Stimulated activated CD4-positive, alpha-beta T cell treated with anti-CD3 and anti-CD28 coated beads, Interleukin-15, amount 100 ng/mL, for 48 hours (primary cell): ENCODE results near the gene CEACAM21.

Experiments used
- DNase-seq, 2 donors: peaks; one replicate each; pipeline ENCODE4 v3.0.0-alpha.2; 2020; ENCODE audit warnings: low read depth in 2 of 2

Gene CEACAM21

DNA sequence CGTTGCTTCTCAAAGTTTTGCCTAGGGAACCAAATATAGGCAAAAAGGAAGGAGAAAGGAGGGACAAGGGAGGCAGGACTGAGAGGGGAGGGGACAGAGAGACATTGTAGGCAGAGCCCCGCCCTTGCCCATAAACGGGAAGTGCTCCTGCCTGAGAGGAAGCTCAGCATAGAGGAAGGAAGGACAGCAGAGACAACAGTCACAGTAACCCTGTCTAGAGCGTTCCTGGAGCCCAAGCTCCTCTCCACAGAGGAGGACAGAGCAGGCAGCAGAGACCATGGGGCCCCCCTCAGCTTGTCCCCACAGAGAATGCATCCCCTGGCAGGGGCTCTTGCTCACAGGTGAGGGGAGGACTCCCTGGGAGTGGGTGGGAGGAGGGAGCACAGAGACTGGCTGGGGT is at the start of gene CEACAM21:
CEACAM21 (plus strand) TSS at position 169 of the 400 bp plus-strand sequence; CDS start at position 278, 109 bp downstream.
- no peak for DNase-seq

DNA sequence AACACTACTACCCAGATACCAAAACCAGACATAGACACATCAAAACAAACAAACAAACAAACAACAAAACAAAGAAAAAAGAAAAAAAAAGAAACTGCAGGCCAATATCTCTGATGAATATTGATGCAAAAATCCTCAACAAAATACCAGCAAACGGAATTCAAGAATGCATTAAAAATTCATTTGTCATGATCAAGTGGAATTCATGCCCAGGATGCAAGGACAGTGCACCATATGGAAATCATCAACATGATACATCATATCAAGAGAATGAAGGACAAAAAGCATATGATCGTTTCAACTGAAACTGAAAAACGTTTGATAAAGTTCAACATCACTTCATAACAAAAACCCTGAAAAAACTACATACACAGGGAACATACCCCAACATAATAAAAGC is 48.9 kb upstream of the CEACAM21 start:
- DNase-seq, result no peak

DNA sequence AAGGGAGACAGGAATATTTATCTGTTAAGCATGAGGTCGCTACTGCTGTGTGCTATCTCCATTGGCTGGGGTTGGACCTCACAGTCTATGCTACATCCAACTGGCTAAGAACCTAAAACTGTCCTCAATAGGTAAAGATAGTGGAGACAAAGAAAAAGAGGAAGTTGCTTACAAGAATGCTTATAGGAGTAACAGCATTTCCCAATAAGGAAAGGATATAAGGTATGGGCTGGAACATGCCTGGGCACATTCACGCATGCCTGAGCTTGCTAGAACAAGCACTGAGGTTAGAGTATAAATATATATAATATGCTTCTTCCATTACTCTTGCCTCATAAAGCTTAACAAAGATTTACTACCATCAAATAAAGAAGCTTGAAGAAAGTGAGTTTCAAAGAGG is 47.9 kb upstream of the CEACAM21 start:
- no peak for DNase-seq

DNA sequence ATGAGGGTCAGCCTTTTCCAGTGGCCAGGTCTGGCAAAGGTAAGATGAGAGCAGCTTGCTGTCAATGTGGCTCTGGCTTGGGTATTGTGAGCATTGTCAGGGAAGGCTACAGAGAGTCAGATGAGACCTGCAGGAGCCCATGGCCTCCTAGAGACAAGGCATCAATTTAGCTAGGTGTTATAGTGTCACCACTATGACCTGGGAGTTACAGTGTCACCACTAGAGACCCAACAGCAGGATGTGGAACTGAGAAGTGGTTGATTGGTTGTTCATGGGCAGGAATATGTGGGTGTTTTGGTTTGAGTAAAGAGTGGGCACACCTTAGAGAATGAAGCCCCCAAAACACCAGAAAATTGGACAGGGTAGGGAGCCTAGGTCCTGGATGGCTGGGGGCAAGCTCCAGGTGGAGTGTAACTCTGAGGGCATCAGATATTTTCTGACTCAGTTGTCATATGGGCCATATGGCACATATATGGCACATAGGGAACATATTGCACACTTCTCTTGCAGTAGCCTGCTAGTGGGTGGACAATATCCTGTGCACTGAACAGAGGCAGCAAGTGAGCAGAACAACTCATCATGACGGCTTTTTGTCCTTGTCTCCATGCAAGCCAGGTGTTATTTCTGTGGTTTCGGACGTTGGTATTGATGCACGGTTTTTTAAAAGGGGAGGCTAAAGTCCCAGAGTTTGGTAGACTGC is 46.3 kb upstream of the CEACAM21 start:
- DNase-seq, result no peak

DNA sequence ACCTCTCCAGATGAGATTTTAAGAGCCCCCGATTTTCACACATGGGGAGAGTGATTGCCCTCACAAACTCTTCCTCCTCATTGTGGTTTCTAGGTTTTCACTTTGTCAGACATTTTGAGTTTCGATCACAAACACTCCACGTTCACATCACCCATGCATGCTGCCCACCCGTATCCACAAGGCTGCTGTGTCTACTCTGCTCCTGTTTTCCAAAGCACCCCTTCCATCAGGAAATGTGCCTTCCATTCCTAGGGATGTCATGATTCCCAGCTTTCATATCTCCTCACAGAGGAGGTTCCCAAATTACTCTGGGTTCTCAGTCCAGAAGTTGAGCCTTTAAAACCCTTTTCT is 45.8 kb upstream of the CEACAM21 start:
- DNase-seq, result no peak

DNA sequence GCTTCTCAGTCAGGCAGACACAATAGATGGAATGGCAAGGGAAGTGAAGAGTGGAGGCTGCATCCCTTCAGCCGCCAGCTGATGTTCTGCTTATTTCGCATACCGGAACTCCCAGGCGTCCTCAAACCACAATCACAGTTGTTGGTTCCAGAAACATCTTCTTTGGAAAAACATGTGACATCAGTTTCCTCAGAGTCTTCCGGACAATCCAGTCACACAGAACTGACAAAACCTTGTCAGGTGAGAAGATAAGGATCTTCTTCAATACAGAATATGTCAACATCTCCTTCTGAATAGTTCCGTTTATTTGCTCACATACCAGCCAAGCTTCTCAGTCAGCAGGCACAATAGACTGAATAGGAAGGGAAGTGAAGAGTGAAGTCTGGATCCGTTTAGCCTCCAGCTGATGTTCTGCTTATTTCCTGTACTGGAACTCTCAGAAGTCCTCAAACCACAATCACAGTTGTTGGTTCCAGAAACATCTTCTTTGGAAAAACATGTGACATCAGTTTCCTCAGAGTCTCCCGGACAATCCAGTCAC is 45.1 kb upstream of the CEACAM21 start:
- no peak for DNase-seq

DNA sequence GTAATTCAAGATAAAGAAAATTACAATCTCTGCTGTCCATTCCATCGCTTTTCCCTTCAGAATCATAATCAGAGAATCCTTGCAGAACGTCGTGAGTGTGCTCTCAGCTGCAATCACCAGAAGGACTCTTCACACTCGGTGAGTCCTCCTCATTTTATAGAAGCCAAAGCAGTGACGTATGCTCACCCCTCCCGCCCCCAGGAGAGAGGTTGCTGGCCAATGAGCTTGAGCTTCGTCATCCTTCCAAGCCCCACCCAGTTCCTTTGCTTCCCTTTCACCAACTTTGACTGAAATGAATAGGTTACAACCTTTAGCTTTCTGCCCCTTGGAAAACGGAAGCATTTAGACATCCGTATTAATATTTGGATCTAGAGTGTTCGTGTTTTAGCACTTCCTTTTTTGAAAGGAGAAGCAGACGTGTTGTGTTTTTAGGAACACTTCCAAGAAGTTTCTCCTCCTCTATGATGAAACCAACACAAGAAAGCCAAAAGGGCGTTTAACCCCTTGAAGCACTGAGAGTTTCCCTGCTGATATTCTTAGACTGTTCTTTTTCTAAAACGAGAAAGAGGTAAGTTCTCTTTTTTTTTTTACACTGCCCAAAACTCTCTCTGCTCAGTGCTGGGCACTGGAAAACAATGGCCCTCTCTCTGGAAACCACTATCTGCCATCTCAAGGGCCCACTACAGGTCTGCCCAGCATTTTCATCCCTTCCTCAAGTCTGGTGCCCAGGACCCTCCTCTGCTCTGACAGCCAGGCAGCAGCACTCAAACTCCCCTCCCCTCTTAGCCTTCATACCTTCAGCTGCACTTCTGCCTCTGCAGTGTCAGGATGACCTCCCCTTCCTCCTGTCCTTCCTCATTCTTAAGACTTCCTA is 44.3 kb upstream of the CEACAM21 start:
- peak; percentile 77 to 85 for DNase-seq

DNA sequence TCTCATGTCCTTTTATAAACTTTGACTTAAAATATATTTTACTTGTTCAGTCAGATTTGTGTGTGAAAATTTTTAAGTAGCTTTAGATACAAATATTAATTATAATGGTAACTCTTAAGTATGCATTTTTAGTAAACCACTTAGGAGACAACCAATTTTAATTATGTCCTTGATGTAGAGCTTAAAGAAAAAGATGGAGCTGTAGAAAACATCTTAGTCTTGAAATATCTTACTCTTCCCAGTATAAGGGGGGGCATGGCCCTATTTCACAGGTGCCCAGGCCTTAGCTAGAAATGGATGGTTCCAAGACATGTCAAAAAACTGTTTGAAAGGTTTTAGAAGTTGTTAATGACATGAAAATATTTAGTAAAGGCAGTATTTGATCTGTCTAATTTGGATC is 43.4 kb upstream of the CEACAM21 start:
- no peak for DNase-seq

DNA sequence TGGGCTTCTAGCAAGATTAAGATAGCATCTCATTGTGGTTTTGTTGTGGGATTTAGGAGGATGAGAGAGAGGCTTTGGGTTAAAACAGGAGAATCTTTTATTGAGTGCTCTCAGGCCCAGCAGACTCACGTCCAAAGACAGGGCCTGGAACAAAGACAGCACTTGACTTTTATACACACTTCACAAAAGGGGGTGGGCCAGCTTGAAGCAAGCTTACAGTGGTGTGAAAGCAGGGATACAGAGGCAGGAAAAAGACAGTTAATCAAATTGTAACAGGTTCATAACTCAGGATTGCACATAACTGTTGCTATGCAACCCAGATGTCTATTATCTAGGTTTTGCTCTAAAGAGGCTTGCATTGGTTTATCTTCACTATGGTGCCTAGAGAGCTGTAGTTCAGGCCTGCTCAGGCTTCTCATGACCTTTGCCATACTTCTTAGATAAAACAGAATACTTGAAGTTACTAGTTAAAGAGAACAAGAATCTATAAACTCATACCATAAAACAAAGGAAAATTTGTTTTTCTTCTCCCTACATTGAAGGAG is 42.2 kb upstream of the CEACAM21 start:
- DNase-seq, result no peak

DNA sequence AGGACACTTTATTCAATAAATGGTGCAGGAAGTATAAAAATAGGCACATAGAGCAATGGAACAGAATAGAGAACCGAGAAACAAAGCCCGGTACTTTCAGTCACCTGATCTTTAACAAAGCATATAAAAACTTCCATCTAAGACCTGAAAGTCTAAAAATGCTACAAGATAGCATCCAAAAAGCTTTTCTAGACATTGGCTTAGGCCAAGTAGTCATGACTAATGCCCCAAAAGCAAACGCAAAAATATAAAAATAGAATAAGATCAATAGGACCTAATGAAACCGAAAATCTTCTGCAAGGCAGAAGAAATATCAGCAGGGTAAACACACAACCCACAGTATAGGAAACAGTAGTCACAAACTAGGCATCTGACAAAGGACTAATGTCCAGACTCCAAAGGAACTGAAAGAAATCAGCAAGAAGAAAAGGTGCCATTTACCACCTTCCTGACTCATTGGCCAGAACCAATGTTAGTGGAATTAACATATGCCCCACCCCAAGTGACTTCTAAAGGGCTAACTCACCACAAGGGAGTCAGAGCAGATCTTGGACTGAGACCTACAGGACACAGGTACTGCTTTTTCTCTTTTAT is 40.8 kb upstream of the CEACAM21 start:
- no peak for DNase-seq

DNA sequence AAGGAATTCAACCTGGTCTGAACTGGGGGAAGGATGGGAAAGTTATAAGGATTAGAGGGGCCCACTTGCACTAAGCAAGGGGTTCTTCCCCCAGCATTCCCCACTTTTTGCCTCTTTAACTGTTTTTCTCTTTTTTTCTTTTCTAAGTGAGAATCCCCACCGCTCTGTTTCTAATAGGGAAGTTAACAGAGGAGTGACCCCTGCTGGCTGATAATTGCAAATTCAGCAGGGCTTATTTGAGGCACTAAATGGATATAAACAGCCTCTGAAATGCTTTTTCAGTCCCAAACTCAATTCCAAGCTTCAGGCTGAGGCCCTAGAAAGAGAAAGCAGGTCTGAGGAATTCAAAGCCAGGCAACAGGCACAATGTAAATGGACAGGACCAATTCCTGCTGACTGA is 38.2 kb upstream of the CEACAM21 start:
- no peak for DNase-seq

DNA sequence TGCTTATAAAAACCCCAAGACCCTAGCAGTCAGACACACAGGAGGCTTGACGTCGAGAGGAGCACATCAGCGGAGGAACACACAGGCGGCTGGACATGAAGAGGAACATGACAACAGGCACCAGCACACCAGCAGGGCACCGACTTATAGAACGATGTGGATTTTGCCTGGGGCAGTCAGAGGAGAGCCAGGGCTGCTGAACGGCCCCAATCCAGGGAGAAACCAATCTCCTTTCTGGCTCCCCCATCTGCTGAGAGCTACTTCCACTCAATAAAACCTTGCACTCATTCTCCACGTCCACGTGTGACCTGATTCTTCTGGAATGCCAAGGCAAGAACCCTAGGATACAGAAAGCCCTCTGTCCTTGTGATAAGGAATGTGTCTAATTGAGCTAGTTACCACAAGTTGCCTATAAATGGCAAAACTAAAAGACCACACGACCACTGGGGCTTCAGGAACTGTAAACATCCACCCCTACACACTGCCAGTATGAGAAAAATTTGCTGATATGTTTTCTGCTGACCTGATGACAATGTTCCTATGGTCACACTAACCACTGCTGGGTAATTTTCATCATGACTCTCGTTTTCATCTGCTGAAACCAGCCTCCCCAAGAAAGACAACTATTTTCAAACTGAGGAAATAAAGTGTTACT is 35.8 kb upstream of the CEACAM21 start:
- no peak for DNase-seq

DNA sequence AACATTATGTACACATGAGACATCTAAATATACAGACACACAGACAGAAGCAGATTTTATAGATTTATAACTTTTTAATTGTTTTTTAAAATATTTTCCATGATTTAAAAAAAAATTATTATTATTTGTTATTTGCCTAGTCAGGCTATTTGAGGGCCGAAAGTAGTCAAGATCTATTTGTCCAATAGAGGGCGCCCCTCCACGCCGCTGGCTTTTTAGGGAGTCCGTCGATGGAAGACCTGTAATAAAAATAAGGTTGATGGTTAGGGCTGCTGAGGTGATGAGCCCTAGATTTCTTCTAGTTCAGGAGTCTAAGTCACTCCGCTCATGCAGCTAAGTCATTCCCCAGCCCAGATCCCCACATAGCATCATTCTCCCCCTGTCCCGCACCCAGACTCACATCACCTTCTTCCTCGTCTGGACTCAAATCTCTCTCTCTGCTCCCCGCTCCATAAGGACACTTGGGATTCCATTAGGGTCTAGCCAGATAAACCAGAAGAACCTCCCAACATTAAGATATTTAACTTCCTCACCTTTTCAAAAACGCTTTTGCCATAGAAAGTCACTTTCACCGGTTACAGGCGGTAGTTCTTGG is 33.9 kb upstream of the CEACAM21 start:
- DNase-seq, result peak; percentile 68 to 71

DNA sequence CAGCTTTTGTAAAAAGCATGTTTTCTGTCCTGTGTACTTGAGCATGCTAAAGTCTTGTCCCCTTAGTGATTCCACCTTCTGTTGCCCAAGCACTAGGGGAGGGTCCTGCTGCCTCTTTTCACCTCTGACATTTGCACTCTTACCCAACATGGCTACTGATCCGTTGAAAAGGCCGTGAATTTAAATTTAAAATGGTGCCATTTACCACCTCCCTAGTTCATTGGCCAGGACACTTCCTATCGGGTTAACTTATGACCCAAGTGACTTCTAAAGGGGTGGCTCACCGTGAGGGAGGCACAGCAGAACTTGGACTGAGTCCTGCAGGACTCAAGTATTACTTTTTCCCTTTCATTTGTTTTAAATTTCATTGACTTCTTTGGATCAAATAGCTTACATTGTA is 33.3 kb upstream of the CEACAM21 start:
- DNase-seq, result no peak

DNA sequence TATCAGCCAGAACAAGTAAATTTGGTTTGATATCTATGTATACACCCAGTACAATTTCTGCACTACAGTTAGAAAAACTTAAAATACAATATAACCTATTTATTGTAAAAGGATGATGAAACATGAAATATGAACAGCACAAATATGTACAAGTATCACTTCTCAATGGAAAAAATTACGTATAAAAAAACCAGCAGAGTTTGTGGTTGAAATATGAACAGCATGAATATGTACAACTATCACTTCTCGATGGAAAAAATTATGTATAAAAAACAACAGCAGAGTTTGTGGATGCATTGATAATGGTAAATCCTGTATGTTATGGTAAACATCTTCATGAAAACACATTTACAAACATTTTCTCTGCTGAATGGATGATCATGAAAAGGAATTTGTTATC is 32.4 kb upstream of the CEACAM21 start:
- no peak for DNase-seq

DNA sequence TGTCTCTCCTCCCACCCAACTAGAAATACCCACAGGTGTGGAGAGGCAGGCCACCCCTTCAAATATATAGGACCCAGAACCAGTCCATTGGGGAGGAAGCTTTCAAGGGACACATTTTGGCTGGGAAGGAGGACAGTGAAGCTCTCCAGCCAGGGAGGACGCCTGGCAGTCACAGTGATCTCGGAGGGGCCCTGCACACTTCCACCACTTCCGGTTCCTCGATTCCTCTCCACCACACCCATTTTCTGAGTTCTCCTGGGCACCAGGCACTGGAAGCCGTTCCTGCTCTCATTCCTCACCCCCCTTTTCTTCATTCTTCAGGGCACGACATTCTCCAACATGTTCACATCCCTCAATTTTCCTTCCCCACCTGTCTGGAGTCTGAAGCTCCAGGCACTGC is 30.4 kb upstream of the CEACAM21 start:
- no peak for DNase-seq

DNA sequence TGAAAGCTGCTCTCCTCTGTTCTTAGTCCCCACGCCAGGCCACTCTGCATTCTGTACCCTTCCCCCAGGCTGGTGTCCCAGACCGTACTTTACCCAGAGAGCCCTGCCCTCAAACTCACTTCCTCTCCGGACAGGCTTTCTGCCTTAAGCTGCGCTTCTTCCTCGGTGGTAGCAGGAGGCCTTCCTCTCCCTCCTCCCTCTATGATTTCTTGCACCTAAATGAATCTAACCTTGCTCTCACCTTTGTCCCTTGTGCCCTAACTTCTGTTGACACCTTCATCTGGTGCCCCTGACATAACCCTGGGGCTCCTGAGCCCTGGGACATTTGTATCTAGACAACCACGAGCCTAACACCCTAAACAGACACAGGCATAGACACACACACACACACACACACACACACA is 29.6 kb upstream of the CEACAM21 start:
- no peak for DNase-seq

DNA sequence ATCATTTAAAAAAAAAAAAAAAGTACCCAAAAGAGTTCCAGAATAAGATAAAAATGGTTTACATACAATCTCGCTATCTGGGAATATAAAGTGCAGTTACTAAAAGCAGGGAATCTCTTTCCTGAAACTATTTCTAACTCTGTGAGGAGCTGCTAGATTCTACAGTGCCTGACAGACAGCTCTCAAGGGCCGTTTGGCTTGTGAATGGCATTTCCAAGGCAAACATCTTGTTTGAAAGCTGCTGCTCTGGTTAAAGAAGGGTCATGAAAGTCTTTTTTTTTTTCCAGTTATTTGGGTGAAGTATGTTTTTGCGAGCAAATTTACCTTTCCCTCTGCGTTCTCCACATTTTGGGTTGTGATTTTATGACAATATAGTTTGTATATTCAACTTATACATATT is 29.0 kb upstream of the CEACAM21 start:
- DNase-seq, result no peak

DNA sequence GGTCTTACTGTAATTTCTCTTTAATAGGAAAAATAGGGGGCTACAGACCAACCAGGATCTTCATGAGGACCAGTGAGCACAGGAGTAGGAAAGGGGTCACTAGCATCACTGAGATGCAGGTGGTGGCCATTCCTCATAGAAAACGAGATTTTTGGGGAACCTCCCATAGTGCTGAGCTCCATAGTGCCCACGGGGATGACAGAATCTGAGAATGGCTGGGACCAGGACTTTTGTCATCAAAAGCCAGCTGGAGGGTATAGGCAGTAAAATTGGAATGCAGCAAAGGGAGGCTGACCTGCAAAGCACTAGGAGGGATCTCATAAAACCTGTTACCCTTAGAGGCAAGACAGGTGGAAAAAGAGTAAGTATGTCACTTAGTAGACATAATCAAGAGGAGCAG is 28.4 kb upstream of the CEACAM21 start:
- no peak for DNase-seq

DNA sequence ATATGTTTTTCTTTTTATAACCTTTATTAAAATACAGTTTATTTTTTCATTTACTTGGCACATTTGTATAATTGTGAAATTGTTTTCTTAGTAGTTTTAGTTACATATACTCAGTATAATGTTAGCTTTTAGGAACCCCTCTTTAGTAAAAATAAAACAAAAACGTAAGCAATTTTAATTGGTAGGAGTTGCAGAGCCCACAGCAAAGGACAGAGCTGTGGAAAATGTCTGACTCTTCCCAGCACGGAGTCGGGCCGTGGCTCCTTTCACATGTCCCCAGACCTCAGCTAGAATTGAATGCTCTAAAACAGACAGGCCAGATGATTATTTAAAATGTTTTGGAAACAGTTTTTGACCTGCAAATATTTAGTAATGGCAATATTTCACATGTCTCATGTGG is 27.9 kb upstream of the CEACAM21 start:
- no peak for DNase-seq

DNA sequence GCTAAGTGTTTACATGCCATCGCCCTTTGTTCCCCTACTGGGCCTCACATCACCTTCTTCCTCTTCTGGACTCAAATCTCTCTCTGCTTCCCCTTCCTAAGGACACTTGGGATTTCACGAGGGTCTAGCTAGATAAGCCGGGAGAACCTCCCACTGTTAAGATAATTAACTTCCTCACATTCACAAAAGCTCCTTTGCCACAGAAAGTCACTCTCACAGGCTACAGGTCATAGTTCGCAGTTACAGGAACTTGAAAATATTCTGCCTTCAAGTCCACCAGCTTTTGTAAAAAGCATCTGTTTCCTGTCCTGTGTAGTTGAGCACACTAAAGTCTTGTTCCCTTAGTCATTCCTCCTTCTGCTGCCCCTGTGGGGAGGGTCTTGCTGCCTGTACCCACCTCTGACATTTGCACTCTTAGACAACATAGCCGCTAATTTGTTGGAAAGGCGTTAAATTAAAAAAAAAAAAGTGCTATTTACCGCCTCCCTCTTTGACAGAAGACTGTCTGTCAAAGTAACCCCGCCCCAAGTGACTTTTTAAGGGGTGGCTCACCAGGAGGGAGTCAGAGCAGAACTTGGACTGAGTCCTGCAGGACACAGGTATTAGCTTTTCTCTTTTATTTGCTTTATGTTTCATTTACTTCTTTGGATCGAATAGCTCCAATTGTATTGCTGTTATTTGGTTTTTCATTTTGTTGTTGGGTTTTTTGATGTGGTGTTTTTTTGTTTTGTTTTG is 26.8 kb upstream of the CEACAM21 start:
- peak; percentile 55 to 72 for DNase-seq
